ENCODE data around the gene ENTHD1.

ENTHD1 gene

DNA sequence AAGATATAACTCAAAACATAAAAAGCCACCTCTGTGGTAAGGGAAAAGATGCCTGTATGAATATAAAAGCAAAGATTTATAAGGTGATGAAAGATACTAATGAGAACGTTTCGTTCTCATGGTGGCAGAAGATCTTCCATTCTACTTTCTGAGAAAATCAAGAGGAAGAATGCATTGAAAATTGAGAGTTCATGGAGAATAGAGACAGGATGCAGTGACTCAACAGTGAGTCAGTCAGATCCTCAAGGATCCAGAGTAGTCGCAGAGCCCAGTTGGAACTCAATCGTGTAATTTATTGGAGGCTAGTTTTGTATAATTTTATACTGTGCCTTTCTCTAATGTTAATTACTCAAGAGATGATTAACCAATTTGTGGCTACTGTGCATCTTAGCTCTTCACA lies 73.3 kb downstream of the ENTHD1 start:
- Histone ChIP-seq H3K27me3 (ENCODE audit: control insufficient read depth, insufficient read depth, low read length) (no peaks in the 10 kb centered on the region), H3K9me3 (ENCODE audit: control insufficient read depth, low read length) (no peaks in the 10 kb centered on the region), H3K36me3 (ENCODE audit: control insufficient read depth, insufficient read depth, low read length) (no peaks in the 10 kb centered on the region), H3K4me3 (ENCODE audit: low read length) (no peak overlapping the region), H3K9ac (ENCODE audit: low read length) (no peak overlapping the region), H3K4me1 (ENCODE audit: control insufficient read depth, insufficient read depth, low read length) (no peaks in the 10 kb centered on the region)

DNA sequence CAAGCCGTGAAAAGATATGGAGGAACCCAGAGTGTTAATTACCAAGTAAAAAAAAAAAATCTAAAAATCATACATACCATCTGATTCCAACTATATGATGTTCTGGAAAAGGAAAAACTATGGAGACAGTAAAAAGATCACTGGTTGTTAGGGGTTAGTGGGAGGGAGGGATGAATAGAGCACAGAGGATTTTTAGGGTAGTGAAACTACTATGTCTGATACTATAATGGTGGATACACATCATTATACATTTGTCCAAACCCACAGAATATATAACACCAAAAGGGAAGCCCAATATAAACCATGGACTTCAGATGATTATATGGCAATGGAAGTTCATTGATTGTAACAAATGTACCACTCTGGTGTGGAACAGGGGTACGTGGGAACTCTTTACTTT lies 74.1 kb downstream of the ENTHD1 start:
- no peaks in the 10 kb centered on the region for H3K27me3 ChIP-seq (ENCODE audit: control insufficient read depth, insufficient read depth, low read length)
- no peaks in the 10 kb centered on the region for H3K4me1 ChIP-seq (ENCODE audit: control insufficient read depth, insufficient read depth, low read length)

DNA sequence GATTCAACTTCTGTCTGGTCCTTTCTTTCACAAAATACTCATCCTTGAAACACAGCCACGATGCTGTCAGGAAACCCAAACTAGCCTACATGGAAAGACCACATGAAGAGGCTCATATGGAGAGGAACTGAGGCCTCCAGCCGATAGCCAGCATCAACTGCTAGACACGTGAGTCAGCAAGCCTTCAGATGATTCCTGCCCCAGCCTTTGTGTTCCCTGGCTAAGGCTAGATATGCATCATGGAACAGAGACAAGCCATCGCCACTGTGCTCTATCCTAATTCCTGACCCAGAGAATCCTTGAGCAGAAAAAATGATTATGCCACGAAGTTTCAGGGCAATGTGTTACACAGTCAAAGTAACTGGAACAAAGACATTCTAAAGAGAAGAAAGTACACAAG lies 75.5 kb downstream of the ENTHD1 start:
- no peak overlapping the region for H3K9ac ChIP-seq (ENCODE audit: low read length)
- H3K4me3 ChIP-seq (ENCODE audit: low read length), result no peak overlapping the region
- H3K27me3 ChIP-seq (ENCODE audit: control insufficient read depth, insufficient read depth, low read length), result no peaks in the 10 kb centered on the region
- no peaks in the 10 kb centered on the region for H3K9me3 ChIP-seq (ENCODE audit: control insufficient read depth, low read length)
- H3K4me1 ChIP-seq (ENCODE audit: control insufficient read depth, insufficient read depth, low read length), result no peaks in the 10 kb centered on the region
- H3K36me3 ChIP-seq (ENCODE audit: control insufficient read depth, insufficient read depth, low read length), result no peaks in the 10 kb centered on the region

More for the DNA sequence above, 74.1 kb downstream of the ENTHD1 start:
- Histone ChIP-seq H3K9ac (ENCODE audit: low read length) (no peak overlapping the region), H3K4me3 (ENCODE audit: low read length) (no peak overlapping the region), H3K36me3 (ENCODE audit: control insufficient read depth, insufficient read depth, low read length) (no peaks in the 10 kb centered on the region), H3K9me3 (ENCODE audit: control insufficient read depth, low read length) (no peaks in the 10 kb centered on the region)

DNA sequence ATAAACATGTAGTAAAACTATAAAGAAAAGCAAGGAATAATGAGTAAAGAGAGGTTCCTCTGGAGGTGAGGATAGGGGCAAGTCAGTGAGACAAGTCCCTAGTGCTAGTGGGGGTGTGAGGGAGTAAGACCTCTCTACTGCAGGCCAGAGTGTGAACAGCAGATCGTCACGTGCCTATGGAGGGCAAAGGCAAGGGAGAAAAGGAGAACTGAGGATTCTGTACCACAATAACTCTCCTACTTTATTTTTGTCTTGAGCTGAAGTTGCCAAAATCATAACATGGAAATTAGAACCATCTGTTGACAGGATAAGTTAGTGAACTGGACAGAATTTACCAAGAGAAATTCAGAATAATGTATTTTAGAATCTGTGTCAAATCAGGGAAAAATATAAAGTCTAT lies 77.6 kb downstream of the ENTHD1 start:
- no peaks in the 10 kb centered on the region for H3K27me3 ChIP-seq (ENCODE audit: control insufficient read depth, insufficient read depth, low read length)
- H3K4me1 ChIP-seq (ENCODE audit: control insufficient read depth, insufficient read depth, low read length), result no peaks in the 10 kb centered on the region
- H3K4me3 ChIP-seq (ENCODE audit: low read length), result no peak overlapping the region
- no peaks in the 10 kb centered on the region for H3K36me3 ChIP-seq (ENCODE audit: control insufficient read depth, insufficient read depth, low read length)
- H3K9me3 ChIP-seq (ENCODE audit: control insufficient read depth, low read length), result no peaks in the 10 kb centered on the region
- H3K9ac ChIP-seq (ENCODE audit: low read length), result no peak overlapping the region

DNA sequence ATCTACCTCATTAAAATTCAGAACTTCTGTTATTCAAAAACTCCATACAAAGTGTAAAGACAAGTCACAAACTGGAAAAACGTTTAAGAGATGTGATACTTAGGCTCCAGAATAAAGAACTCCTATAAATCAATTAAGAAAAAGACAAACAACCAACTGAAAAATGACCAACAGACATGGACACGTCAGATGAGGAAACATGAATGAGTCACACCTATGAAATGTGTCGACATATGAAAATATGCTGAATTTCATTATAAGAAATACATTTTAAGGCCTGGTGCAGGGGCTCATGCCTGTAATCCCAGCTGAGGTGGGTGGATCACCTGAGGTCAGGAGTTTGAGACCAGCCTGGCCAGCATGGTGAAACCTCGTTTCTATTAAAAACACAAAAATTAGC lies 78.7 kb downstream of the ENTHD1 start:
- H3K27me3 ChIP-seq (ENCODE audit: control insufficient read depth, insufficient read depth, low read length), result no peaks in the 10 kb centered on the region
- H3K9ac ChIP-seq (ENCODE audit: low read length), result no peak overlapping the region
- H3K4me1 ChIP-seq (ENCODE audit: control insufficient read depth, insufficient read depth, low read length), result no peaks in the 10 kb centered on the region
- no peaks in the 10 kb centered on the region for H3K36me3 ChIP-seq (ENCODE audit: control insufficient read depth, insufficient read depth, low read length)
- H3K4me3 ChIP-seq (ENCODE audit: low read length), result no peak overlapping the region
- H3K9me3 ChIP-seq (ENCODE audit: control insufficient read depth, low read length), result no peaks in the 10 kb centered on the region

DNA sequence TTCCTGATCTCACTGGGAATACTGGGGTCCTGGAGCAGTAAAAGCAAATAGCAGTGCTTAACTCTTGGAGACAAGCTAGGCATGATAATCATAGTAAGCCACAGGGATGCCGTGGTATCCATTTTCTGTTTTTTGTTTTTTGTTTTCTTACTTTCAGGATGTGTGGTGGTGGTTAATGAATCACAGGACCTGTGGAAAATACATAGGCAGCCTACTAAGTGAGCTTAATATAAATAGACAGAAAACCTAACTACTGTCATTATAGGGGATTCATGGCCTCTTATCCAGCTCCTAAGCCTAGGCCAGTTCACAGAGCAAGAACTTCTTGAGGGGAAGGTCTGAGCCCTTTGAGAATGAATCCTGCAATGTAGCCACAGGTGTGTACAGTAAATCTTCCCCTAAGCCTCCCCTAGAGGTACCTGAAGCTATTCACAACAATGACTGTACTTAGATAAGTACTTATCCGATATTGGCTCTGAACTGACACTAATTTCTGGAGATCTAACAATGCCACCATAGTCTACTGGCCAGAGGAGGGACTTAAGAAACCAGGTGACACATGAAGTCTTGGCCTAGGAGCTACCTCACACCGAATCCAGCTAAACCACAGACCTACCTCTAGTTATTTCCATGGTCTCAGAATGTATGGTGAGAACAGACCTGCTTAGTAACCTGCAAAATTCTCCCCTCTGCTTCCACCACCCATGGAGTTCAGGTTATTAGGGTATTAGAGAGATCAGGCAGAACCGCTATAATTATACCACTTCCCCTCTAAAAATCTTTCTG lies 83.6 kb downstream of the ENTHD1 start:
- H3K27me3 ChIP-seq (ENCODE audit: control insufficient read depth, insufficient read depth, low read length), result peaks cover 4% of the 10 kb centered on the region
- no peak overlapping the region for H3K9ac ChIP-seq (ENCODE audit: low read length)
- H3K4me3 ChIP-seq (ENCODE audit: low read length), result no peak overlapping the region
- H3K9me3 ChIP-seq (ENCODE audit: control insufficient read depth, low read length), result no peaks in the 10 kb centered on the region
- no peaks in the 10 kb centered on the region for H3K36me3 ChIP-seq (ENCODE audit: control insufficient read depth, insufficient read depth, low read length)
- H3K4me1 ChIP-seq (ENCODE audit: control insufficient read depth, insufficient read depth, low read length), result no peaks in the 10 kb centered on the region

DNA sequence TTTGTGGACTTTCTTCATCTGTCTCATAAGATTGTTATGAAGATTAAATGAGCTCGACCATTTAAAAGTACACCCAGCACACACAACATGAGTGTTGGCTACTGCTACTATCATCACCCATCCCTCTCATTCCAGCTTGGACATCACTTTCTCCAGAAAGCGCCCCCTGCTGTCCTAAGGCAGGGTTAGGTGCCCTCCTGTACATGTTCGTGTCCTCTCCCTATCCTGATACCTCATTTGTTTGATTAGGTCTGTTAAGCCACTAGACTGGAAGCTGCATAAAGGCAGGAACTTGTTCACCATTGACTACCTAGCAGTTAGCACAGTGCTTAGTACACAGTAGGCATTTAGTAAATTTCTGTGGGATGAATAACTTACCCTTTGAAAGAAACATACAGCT lies 85.5 kb downstream of the ENTHD1 start:
- Histone ChIP-seq H3K4me3 (ENCODE audit: low read length) (no peak overlapping the region), H3K4me1 (ENCODE audit: control insufficient read depth, insufficient read depth, low read length) (no peaks in the 10 kb centered on the region), H3K36me3 (ENCODE audit: control insufficient read depth, insufficient read depth, low read length) (no peaks in the 10 kb centered on the region), H3K9ac (ENCODE audit: low read length) (no peak overlapping the region), H3K27me3 (ENCODE audit: control insufficient read depth, insufficient read depth, low read length) (peaks cover 4% of the 10 kb centered on the region), H3K9me3 (ENCODE audit: control insufficient read depth, low read length) (no peaks in the 10 kb centered on the region)

DNA sequence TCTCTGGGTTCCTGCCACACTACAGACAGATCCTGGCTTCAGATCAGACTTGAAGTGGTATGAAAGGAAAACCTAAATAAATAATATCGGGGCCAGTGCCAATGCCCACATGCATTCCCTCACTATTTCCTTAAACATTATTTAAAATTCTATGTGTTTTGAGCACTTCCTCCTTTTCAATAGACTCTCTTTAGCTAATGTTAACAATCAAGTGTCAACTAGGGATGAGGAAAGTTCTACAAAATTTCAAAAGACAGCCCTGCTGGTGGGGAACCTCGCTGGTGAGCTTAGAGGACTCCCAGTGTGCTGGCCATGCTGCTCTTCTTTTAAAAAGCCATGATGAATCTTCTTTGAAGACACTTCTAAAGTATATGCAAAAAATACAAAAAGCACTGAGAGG lies 87.5 kb downstream of the ENTHD1 start:
- Histone ChIP-seq H3K9me3 (ENCODE audit: control insufficient read depth, low read length) (no peaks in the 10 kb centered on the region), H3K9ac (ENCODE audit: low read length) (no peak overlapping the region), H3K4me3 (ENCODE audit: low read length) (no peak overlapping the region), H3K36me3 (ENCODE audit: control insufficient read depth, insufficient read depth, low read length) (no peaks in the 10 kb centered on the region), H3K4me1 (ENCODE audit: control insufficient read depth, insufficient read depth, low read length) (no peaks in the 10 kb centered on the region), H3K27me3 (ENCODE audit: control insufficient read depth, insufficient read depth, low read length) (peaks cover 4% of the 10 kb centered on the region)

DNA sequence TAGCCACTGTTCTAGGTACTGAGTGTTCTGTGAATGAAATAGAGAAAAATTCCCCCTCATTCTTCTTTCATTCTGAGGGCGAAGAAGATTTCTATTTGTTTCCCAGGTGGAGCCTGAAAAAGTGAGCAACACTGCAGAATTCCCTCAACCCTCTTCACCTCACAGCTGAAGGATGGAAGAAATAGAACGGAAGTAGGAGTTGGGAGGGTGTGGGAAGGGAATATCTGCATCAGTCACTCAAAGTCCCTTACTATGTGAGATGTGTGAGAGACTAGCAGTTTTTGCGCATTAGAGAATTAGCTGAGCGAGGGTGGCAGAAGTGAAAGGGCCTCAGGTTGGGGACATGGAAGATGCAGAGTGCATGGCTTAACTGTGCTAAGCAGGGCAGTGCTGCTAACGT lies 88.4 kb downstream of the ENTHD1 start:
- Histone ChIP-seq H3K36me3 (ENCODE audit: control insufficient read depth, insufficient read depth, low read length) (no peaks in the 10 kb centered on the region), H3K9me3 (ENCODE audit: control insufficient read depth, low read length) (no peaks in the 10 kb centered on the region), H3K9ac (ENCODE audit: low read length) (no peak overlapping the region), H3K4me3 (ENCODE audit: low read length) (no peak overlapping the region), H3K27me3 (ENCODE audit: control insufficient read depth, insufficient read depth, low read length) (peaks cover 6% of the 10 kb centered on the region), H3K4me1 (ENCODE audit: control insufficient read depth, insufficient read depth, low read length) (no peaks in the 10 kb centered on the region)

DNA sequence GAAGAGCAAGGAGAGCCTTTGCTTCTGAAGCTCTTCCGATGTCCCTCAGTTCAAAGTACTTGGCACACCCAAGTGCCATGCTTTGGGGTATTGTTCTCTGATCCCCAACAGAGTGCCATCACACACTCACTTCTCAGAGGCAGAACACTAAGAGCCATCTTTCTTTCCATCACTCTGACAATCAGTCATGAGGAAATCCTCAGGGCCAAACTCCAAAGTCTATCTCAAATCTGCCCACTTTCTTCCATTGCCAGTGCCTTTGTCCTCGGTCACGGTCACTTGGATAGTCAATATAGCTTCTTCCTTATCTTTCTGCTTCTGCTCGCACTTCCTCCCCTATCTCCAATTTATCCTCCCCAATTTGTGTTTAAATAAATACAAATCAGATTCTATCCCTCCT lies 90.9 kb downstream of the ENTHD1 start:
- Histone ChIP-seq H3K36me3 (ENCODE audit: control insufficient read depth, insufficient read depth, low read length) (no peaks in the 10 kb centered on the region), H3K4me1 (ENCODE audit: control insufficient read depth, insufficient read depth, low read length) (no peaks in the 10 kb centered on the region), H3K4me3 (ENCODE audit: low read length) (no peak overlapping the region), H3K27me3 (ENCODE audit: control insufficient read depth, insufficient read depth, low read length) (peaks cover 9% of the 10 kb centered on the region), H3K9me3 (ENCODE audit: control insufficient read depth, low read length) (no peaks in the 10 kb centered on the region), H3K9ac (ENCODE audit: low read length) (no peak overlapping the region)

DNA sequence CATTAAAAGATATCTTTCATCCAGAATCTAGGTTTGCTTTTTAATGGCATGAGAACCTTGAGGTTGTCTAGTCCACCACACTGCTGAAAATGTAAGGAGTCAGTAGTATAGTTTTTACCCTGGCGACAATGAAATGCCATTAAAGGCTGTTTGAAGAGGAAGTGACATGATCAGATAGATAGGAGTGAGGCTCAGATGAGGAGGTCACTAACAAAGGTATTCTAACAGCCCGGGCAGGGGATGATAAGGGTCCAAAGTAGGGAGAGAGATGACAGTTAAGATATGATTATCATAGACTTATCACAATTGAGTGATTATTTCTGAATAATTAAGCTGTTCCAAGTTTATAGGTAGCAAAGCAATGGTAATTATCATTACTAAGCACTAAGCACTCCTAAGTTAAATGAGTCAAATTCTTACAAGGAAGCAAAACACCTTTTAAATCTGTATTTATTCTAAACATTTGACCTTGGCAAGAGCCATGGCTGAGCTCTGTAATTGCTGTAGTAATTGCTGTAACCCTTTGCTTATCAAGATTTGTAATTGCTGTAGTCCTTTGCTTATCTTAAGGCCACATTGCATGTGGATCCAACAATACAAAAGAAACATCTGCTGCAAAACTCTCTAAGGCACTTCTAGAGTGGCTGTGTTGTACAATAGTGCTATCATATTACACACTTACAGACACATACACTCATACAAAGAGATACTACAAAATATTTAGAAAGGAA lies 92.6 kb downstream of the ENTHD1 start:
- Histone ChIP-seq H3K4me1 (ENCODE audit: control insufficient read depth, insufficient read depth, low read length) (no peaks in the 10 kb centered on the region), H3K9ac (ENCODE audit: low read length) (no peak overlapping the region), H3K36me3 (ENCODE audit: control insufficient read depth, insufficient read depth, low read length) (no peaks in the 10 kb centered on the region), H3K4me3 (ENCODE audit: low read length) (no peak overlapping the region), H3K9me3 (ENCODE audit: control insufficient read depth, low read length) (peaks cover 4% of the 10 kb centered on the region), H3K27me3 (ENCODE audit: control insufficient read depth, insufficient read depth, low read length) (peaks cover 5% of the 10 kb centered on the region)

DNA sequence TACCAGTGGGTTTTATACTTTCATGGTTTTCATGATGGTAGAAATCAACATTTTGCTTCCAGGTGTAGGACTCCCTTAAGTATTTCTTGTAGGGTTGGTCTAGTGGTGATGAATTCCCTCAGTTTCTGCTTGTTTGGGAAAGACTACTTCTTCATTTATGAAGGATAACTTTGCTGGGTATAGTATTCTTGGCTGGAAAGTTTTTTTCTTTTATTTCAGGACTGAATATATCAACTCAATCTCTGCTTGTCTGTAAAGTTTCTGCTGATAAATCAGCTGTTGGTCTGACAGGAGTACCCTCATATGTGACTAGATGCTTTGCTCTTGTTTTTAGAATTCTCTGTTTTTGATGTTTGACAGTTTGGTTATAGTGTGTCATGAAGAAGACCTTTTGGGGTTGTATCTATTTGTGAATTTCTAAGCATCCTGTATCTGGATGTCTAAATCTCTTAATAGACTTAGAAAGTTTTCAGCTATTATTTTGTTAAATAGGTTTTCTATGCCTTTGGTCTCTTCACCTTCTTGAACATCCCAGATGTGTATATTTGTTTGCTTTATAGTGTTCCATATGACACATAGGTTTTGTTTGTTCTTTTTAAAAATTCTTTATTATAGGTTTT lies 95.9 kb downstream of the ENTHD1 start:
- Histone ChIP-seq H3K4me1 (ENCODE audit: control insufficient read depth, insufficient read depth, low read length) (no peaks in the 10 kb centered on the region), H3K9me3 (ENCODE audit: control insufficient read depth, low read length) (peaks cover 4% of the 10 kb centered on the region), H3K27me3 (ENCODE audit: control insufficient read depth, insufficient read depth, low read length) (peaks cover 5% of the 10 kb centered on the region), H3K9ac (ENCODE audit: low read length) (no peak overlapping the region), H3K36me3 (ENCODE audit: control insufficient read depth, insufficient read depth, low read length) (no peaks in the 10 kb centered on the region), H3K4me3 (ENCODE audit: low read length) (no peak overlapping the region)

Data from mucosa of stomach (tissue), 1 donor.